SK-N-SH treated with all-trans-retinoic acid at 6 μM for 48 hours (cell line): ENCODE measurements around the gene AFAP1.

ENCODE experiments used
- ATAC-seq: fragments of 200-7000 bp; cut with Tn5 transposase; 3 replicates; pipeline ENCODE4 v1.9.1; 2020; ENCODE audit warnings: mild to moderate bottlenecking, moderate library complexity
- ARNTL ChIP-seq: fragments of 450-650 bp; formaldehyde crosslinking; IDR thresholded peaks from 2 replicates; pipeline ENCODE4 v1.5.0; 2020; ENCODE audit warnings: low read depth, mild to moderate bottlenecking, moderate library complexity, borderline replicate concordance
- CREB5 ChIP-seq: fragments of 250-450 bp; sonication (Bioruptor Pico); IDR thresholded peaks from 2 replicates; pipeline ENCODE4 v1.5.1; 2020; ENCODE audit warnings: low read depth, mild to moderate bottlenecking, moderate library complexity
- CSDC2 ChIP-seq: fragments of 250-450 bp; sonication (Bioruptor Pico); IDR thresholded peaks from 2 replicates; pipeline ENCODE4 v1.5.0; 2020; ENCODE audit warnings: mild to moderate bottlenecking, moderate library complexity
- CSRNP3 ChIP-seq: fragments of 250-450 bp; sonication (Bioruptor Pico); IDR thresholded peaks from 2 replicates; pipeline ENCODE4 v1.5.1; 2021; ENCODE audit warnings: mild to moderate bottlenecking, moderate library complexity
- ESRRG ChIP-seq: fragments of 250-450 bp; sonication (Bioruptor Pico); IDR thresholded peaks from 2 replicates; pipeline ENCODE4 v1.6.1; 2021; ENCODE audit warnings: mild to moderate bottlenecking
- GLIS3 ChIP-seq: fragments of 250-450 bp; sonication (Bioruptor Pico); IDR thresholded peaks from 2 replicates; pipeline ENCODE4 v1.5.0; 2020; ENCODE audit warnings: mild to moderate bottlenecking, moderate library complexity
- ISL1 ChIP-seq: fragments of 250-450 bp; sonication (Bioruptor Pico); IDR thresholded peaks from 2 replicates; pipeline ENCODE4 v2.1.2; 2022; ENCODE audit warnings: mild to moderate bottlenecking, moderate library complexity
- OSR1 ChIP-seq: fragments of 250-450 bp; sonication (Bioruptor Pico); IDR thresholded peaks from 2 replicates; pipeline ENCODE4 v1.8.0; 2022; ENCODE audit warnings: moderate library complexity, mild to moderate bottlenecking, inconsistent platforms
- PATZ1 ChIP-seq: fragments of 250-450 bp; sonication (Bioruptor Pico); IDR thresholded peaks from 2 replicates; pipeline ENCODE4 v1.8.0; 2020; ENCODE audit warnings: mild to moderate bottlenecking, moderate library complexity, borderline replicate concordance
- POU6F1 ChIP-seq: fragments of 250-450 bp; sonication (Bioruptor Pico); IDR thresholded peaks from 2 replicates; pipeline ENCODE4 v1.8.0; 2021; ENCODE audit warnings: low read depth, mild to moderate bottlenecking, moderate library complexity, borderline replicate concordance
- PPARA ChIP-seq: fragments of 250-450 bp; sonication (Bioruptor Pico); IDR thresholded peaks from 2 replicates; pipeline ENCODE4 v1.5.0; 2020; ENCODE audit warnings: mild to moderate bottlenecking, borderline replicate concordance
- RARB ChIP-seq: fragments of 250-450 bp; sonication (Bioruptor Pico); IDR thresholded peaks from 2 replicates; pipeline ENCODE4 v1.8.0; 2021; ENCODE audit warnings: mild to moderate bottlenecking, moderate library complexity
- SNAI2 ChIP-seq: fragments of 250-450 bp; sonication (Bioruptor Pico); IDR thresholded peaks from 2 replicates; pipeline ENCODE4 v1.5.0; 2020; ENCODE audit warnings: mild to moderate bottlenecking, moderate library complexity
- TCF4 ChIP-seq: fragments of 250-450 bp; sonication (Bioruptor Pico); IDR thresholded peaks from 2 replicates; pipeline ENCODE4 v1.8.0; 2021; ENCODE audit warnings: mild to moderate bottlenecking, moderate library complexity, borderline replicate concordance
- TOX ChIP-seq: fragments of 250-450 bp; sonication (Bioruptor Pico); IDR thresholded peaks from 2 replicates; pipeline ENCODE4 v1.8.0; 2021; ENCODE audit warnings: mild to moderate bottlenecking, moderate library complexity, borderline replicate concordance
- TSHZ2 ChIP-seq: fragments of 250-450 bp; sonication (Bioruptor Pico); IDR thresholded peaks from 2 replicates; pipeline ENCODE4 v1.5.0; 2020; ENCODE audit warnings: mild to moderate bottlenecking, moderate library complexity
- ZC3H10 ChIP-seq: fragments of 250-450 bp; sonication (Bioruptor Pico); IDR thresholded peaks from 2 replicates; pipeline ENCODE4 v1.5.1; 2021; ENCODE audit warnings: mild to moderate bottlenecking, moderate library complexity
- ZFP3 ChIP-seq: fragments of 250-450 bp; sonication (Bioruptor Pico); IDR thresholded peaks from 2 replicates; pipeline ENCODE4 v1.5.0; 2020; ENCODE audit warnings: mild to moderate bottlenecking, moderate library complexity
- ZNF565 ChIP-seq: fragments of 450-650 bp; formaldehyde crosslinking; conservative IDR thresholded peaks from 2 replicates; pipeline ENCODE4 v1.5.0; 2020; ENCODE audit warnings: low read depth, mild to moderate bottlenecking, moderate library complexity
- ZNF70 ChIP-seq: fragments of 450-650 bp; formaldehyde crosslinking; IDR thresholded peaks from 2 replicates; pipeline ENCODE4 v1.5.0; 2020; ENCODE audit warnings: mild to moderate bottlenecking, moderate library complexity
- ZNF8 ChIP-seq: fragments of 450-650 bp; formaldehyde crosslinking; IDR thresholded peaks from 2 replicates; pipeline ENCODE4 v1.5.0; 2020; ENCODE audit warnings: mild to moderate bottlenecking, moderate library complexity

The AFAP1 gene

GRCh38 chr4:7752649-7753048 lies 187.0 kb downstream of the AFAP1 start:
- no peak for ATAC-seq
- TF ChIP-seq TCF4 (CRISPR knock-in tag) = no peak
- no peak for TF ChIP-seq SNAI2
- TF ChIP-seq CSRNP3 (CRISPR knock-in tag) = no peak
- no peak for TF ChIP-seq PATZ1 (CRISPR knock-in tag)
- no peak for TF ChIP-seq RARB
- no peak for TF ChIP-seq PPARA (CRISPR knock-in tag)
- no peak for TF ChIP-seq ZNF565 (CRISPR knock-in tag)
- TF ChIP-seq POU6F1 (CRISPR knock-in tag) = no peak
- no peak for TF ChIP-seq CSDC2
- TF ChIP-seq ZFP3 = no peak
- TF ChIP-seq CREB5 (CRISPR knock-in tag) = no peak
- no peak for TF ChIP-seq TSHZ2 (CRISPR knock-in tag)
- no peak for TF ChIP-seq GLIS3
- TF ChIP-seq TOX (CRISPR knock-in tag) = no peak
- TF ChIP-seq OSR1 (CRISPR knock-in tag) = no peak
- no peak for TF ChIP-seq ARNTL (CRISPR knock-in tag)
- no peak for TF ChIP-seq ZNF8
- TF ChIP-seq ZC3H10 = no peak
- no peak for TF ChIP-seq ESRRG
- no peak for TF ChIP-seq ZNF70 (CRISPR knock-in tag)

- ATAC-seq = no peak
- TF ChIP-seq GLIS3 (no peak), OSR1 (CRISPR knock-in tag) (no peak), PPARA (CRISPR knock-in tag) (no peak), ZNF70 (CRISPR knock-in tag) (no peak), ZNF565 (CRISPR knock-in tag) (no peak), ISL1 (CRISPR knock-in tag) (no peak), POU6F1 (CRISPR knock-in tag) (no peak), TCF4 (CRISPR knock-in tag) (no peak)
These were observed 188.7 kb downstream of the AFAP1 start for GRCh38 chr4:7750972-7751371.
